DND-41 (cell line): ENCODE data around the gene EPS8L1.
A peak's percentile ranks its signal among the peaks of the same experiment; 100 is the strongest.
"Not testable (repeated sequence)": the region's sequence is repeated elsewhere in the genome, so short reads cannot be mapped to it uniquely, and the experiment has no call there.

Experiments used
- ATAC-seq: fragments of 200-7000 bp; cut with Tn5 transposase; 3 replicates; pipeline ENCODE4 v1.9.1; 2021; ENCODE audit warnings: low read depth; ENCODE audit not compliant: insufficient read depth
- DNase-seq: peaks from one replicate; pipeline ENCODE4 v3.0.0-alpha.2; 2020
- H2AFZ ChIP-seq: 2 replicates; pipeline ENCODE4 v1.6.0; 2012; ENCODE audit warnings: low read depth, low read length
- H3K27ac ChIP-seq: 2 replicates; pipeline ENCODE4 v1.5.1; 2012; ENCODE audit warnings: low read length, inconsistent platforms
- H3K27me3 ChIP-seq: fragments of 200-600 bp; sonication (generic); 2 replicates; pipeline ENCODE4 v1.6.0; 2012; ENCODE audit warnings: low read length, mild to moderate bottlenecking, inconsistent platforms; ENCODE audit not compliant: insufficient read depth, poor library complexity
- H3K36me3 ChIP-seq: 2 replicates; pipeline ENCODE4 v1.5.1; 2012; ENCODE audit warnings: low read length, inconsistent platforms; ENCODE audit not compliant: insufficient read depth
- H3K4me1 ChIP-seq: 2 replicates; pipeline ENCODE4 v1.5.1; 2012; ENCODE audit warnings: mild to moderate bottlenecking, low read length; ENCODE audit not compliant: insufficient read depth
- H3K4me2 ChIP-seq: 2 replicates; pipeline ENCODE4 v1.6.0; 2012; ENCODE audit warnings: mild to moderate bottlenecking, moderate library complexity, low read length, inconsistent platforms; ENCODE audit not compliant: insufficient read depth
- H3K4me3 ChIP-seq, 2 experiments: fragments of 200-600 bp in 1 of 2; shearing (Covaris generic) in 1 of 2; 2 replicates each; pipeline ENCODE4 v1.5.1; 2012 to 2016; ENCODE audit warnings: inconsistent platforms in 2 of 2, low read length in 2 of 2, mild to moderate bottlenecking in 2 of 2, low read depth in 1 of 2, moderate library complexity in 1 of 2
- H3K79me2 ChIP-seq: 2 replicates; pipeline ENCODE4 v1.6.0; 2012; ENCODE audit warnings: low read length, inconsistent platforms; ENCODE audit not compliant: insufficient read depth
- H3K9ac ChIP-seq: 2 replicates; pipeline ENCODE4 v1.6.0; 2012; ENCODE audit warnings: low read depth, mild to moderate bottlenecking, inconsistent platforms, low read length, moderate library complexity
- H3K9me3 ChIP-seq: 2 replicates; pipeline ENCODE4 v1.5.1; 2012; ENCODE audit warnings: low read length, moderate library complexity, mild to moderate bottlenecking, inconsistent platforms; ENCODE audit not compliant: insufficient read depth, severe bottlenecking
- H4K20me1 ChIP-seq: 2 replicates; pipeline ENCODE4 v1.6.0; 2012; ENCODE audit warnings: low read length; ENCODE audit not compliant: insufficient read depth
- CTCF ChIP-seq: IDR thresholded peaks from 2 replicates; pipeline ENCODE4 v1.5.1; 2012; ENCODE audit warnings: borderline replicate concordance, low read length, moderate library complexity, mild to moderate bottlenecking; ENCODE audit not compliant: poor library complexity, severe bottlenecking; ENCODE audit errors: extremely low read depth
- EZH2 ChIP-seq: IDR thresholded peaks from 3 replicates; pipeline ENCODE4 v1.6.1; 2012; ENCODE audit warnings: borderline replicate concordance, low read depth, mild to moderate bottlenecking, moderate library complexity, low read length, inconsistent platforms; ENCODE audit not compliant: severe bottlenecking

EPS8L1 gene

GRCh38 chr19:55053735-55054134 lies 21.9 kb upstream of the EPS8L1 start:
- no peak overlapping the region for H3K27ac ChIP-seq
- peaks cover under 1% of the 10 kb centered on the region; the same call in 1 of the 2 replicates for H4K20me1 ChIP-seq
- ATAC-seq = no peak
- H3K79me2 ChIP-seq = no peaks in the 10 kb centered on the region
- TF ChIP-seq EZH2 (no peak), CTCF (no peak)
- no peaks in the 10 kb centered on the region for H3K27me3 ChIP-seq
- H2AFZ ChIP-seq = no peak overlapping the region
- no peaks in the 10 kb centered on the region for H3K4me1 ChIP-seq
- no peaks in the 10 kb centered on the region for H3K9me3 ChIP-seq
- H3K9ac ChIP-seq = no peak overlapping the region
- peaks cover 12% of the 10 kb centered on the region for H3K36me3 ChIP-seq
- DNase-seq = no peak
- H3K4me3 ChIP-seq = no peak overlapping the region
- no peak overlapping the region for H3K4me2 ChIP-seq

GRCh38 chr19:55056827-55057226 lies 18.8 kb upstream of the EPS8L1 start:
- DNase-seq = no peak
- H3K36me3 ChIP-seq = no peaks in the 10 kb centered on the region
- TF ChIP-seq CTCF (no peak), EZH2 (no peak)

GRCh38 chr19:55058781-55059610 lies 16.7 kb upstream of the EPS8L1 start:
- no peaks in the 10 kb centered on the region for H3K27me3 ChIP-seq
- H4K20me1 ChIP-seq = no peaks in the 10 kb centered on the region
- H3K9me3 ChIP-seq = no peaks in the 10 kb centered on the region
- H3K4me2 ChIP-seq = no peak overlapping the region
- H2AFZ ChIP-seq = no peak overlapping the region
- H3K4me3 ChIP-seq = no peak overlapping the region
- no peaks in the 10 kb centered on the region for H3K79me2 ChIP-seq
- DNase-seq (no peak), ATAC-seq (peak; percentile 50; the same call in 2 of the 3 replicates)
- H3K4me1 ChIP-seq = no peaks in the 10 kb centered on the region
- H3K36me3 ChIP-seq = no peaks in the 10 kb centered on the region
- TF ChIP-seq EZH2 (no peak), CTCF (peak; percentile 43)
- H3K9ac ChIP-seq = no peak overlapping the region
- H3K27ac ChIP-seq = no peak overlapping the region

More at GRCh38 chr19:55056827-55057226, 18.8 kb upstream of the EPS8L1 start:
- H3K4me2 ChIP-seq = no peak overlapping the region
- H3K4me3 ChIP-seq = no peak overlapping the region
- H3K4me1 ChIP-seq = no peaks in the 10 kb centered on the region
- H3K79me2 ChIP-seq = no peaks in the 10 kb centered on the region
- H4K20me1 ChIP-seq = no peaks in the 10 kb centered on the region
- H3K27ac ChIP-seq = no peak overlapping the region
- no peak for ATAC-seq
- no peaks in the 10 kb centered on the region for H3K27me3 ChIP-seq
- H2AFZ ChIP-seq = no peak overlapping the region
- no peak overlapping the region for H3K9ac ChIP-seq
- H3K9me3 ChIP-seq = no peaks in the 10 kb centered on the region

- H3K4me2 ChIP-seq, H4K20me1 ChIP-seq, H3K27me3 ChIP-seq: not testable (repeated sequence)
Observed at GRCh38 chr19:55060287-55060686, 15.4 kb upstream of the EPS8L1 start.

More at GRCh38 chr19:55060287-55060686, 15.4 kb upstream of the EPS8L1 start:
- not testable (repeated sequence) for H3K27ac ChIP-seq, H3K9me3 ChIP-seq, H2AFZ ChIP-seq, H3K36me3 ChIP-seq, H3K9ac ChIP-seq, H3K4me1 ChIP-seq, DNase-seq, H3K4me3 ChIP-seq, H3K79me2 ChIP-seq, ATAC-seq
